ACC112 (cell line): ENCODE results near the gene MYOCD.

ENCODE experiments used
- H2AFZ ChIP-seq: fragments of 200-600 bp; sonication (generic); one replicate; pipeline ENCODE4 v1.6.0; 2017; ENCODE audit warnings: antibody characterized with exemption, low read length; ENCODE audit not compliant: unreplicated experiment
- H3K27ac ChIP-seq: fragments of 200-600 bp; sonication (generic); 2 replicates; pipeline ENCODE4 v1.5.1; 2014; ENCODE audit warnings: low read depth, mild to moderate bottlenecking, antibody characterized with exemption, low read length, moderate library complexity
- H3K27me3 ChIP-seq: fragments of 200-600 bp; sonication (generic); 2 replicates; pipeline ENCODE4 v1.6.1; 2014; ENCODE audit warnings: mild to moderate bottlenecking, antibody characterized with exemption, low read length, moderate library complexity, mixed read lengths; ENCODE audit not compliant: insufficient read depth
- H3K36me3 ChIP-seq: fragments of 200-600 bp; sonication (generic); 2 replicates; pipeline ENCODE4 v1.6.1; 2016; ENCODE audit warnings: mild to moderate bottlenecking, antibody characterized with exemption, low read length, moderate library complexity, mixed read lengths; ENCODE audit not compliant: insufficient read depth
- H3K4me1 ChIP-seq: fragments of 200-600 bp; sonication (generic); one replicate; pipeline ENCODE4 v1.6.1; 2016; ENCODE audit warnings: low read length, mixed read lengths; ENCODE audit not compliant: insufficient read depth, unreplicated experiment, control insufficient read depth
- H3K4me3 ChIP-seq: fragments of 200-600 bp; sonication (generic); 2 replicates; pipeline ENCODE4 v1.5.1; 2014; ENCODE audit warnings: mild to moderate bottlenecking, low read depth, low read length
- H3K79me2 ChIP-seq: fragments of 200-600 bp; sonication (generic); one replicate; pipeline ENCODE4 v1.6.0; 2016; ENCODE audit warnings: low read length; ENCODE audit not compliant: control insufficient read depth, unreplicated experiment, insufficient read depth

The MYOCD gene

GRCh38 chr17:12643822-12644221, 21.9 kb upstream of the MYOCD start:
- Histone ChIP-seq H2AFZ (no peak overlapping the region), H3K36me3 (no peaks in the 10 kb centered on the region), H3K4me3 (no peak overlapping the region), H3K27me3 (0 out of 2 replicates have a peak, but pooled peaks cover 3% of the 10 kb centered on the region), H3K4me1 (no peaks in the 10 kb centered on the region), H3K27ac (no peak overlapping the region), H3K79me2 (no peaks in the 10 kb centered on the region)

GRCh38 chr17:12644623-12645022, 21.1 kb upstream of the MYOCD start:
- Histone ChIP-seq H3K36me3 (no peaks in the 10 kb centered on the region), H2AFZ (no peak overlapping the region), H3K27ac (no peak overlapping the region), H3K27me3 (peaks cover 3% of the 10 kb centered on the region; the same call in 1 of the 2 replicates), H3K4me3 (no peak overlapping the region), H3K4me1 (no peaks in the 10 kb centered on the region), H3K79me2 (no peaks in the 10 kb centered on the region)

- Histone ChIP-seq H3K36me3 (no peaks in the 10 kb centered on the region), H3K4me1 (no peaks in the 10 kb centered on the region), H3K79me2 (no peaks in the 10 kb centered on the region), H2AFZ (no peak overlapping the region), H3K4me3 (no peak overlapping the region), H3K27ac (no peak overlapping the region), H3K27me3 (peaks cover 12% of the 10 kb centered on the region; the same call in 1 of the 2 replicates)
Observed at GRCh38 chr17:12646761-12647422, 18.8 kb upstream of the MYOCD start.

GRCh38 chr17:12648498-12648897, 17.2 kb upstream of the MYOCD start:
- H3K27me3 ChIP-seq = peaks cover 12% of the 10 kb centered on the region; the same call in 1 of the 2 replicates
- H3K79me2 ChIP-seq = no peaks in the 10 kb centered on the region
- H3K4me3 ChIP-seq = no peak overlapping the region
- H3K4me1 ChIP-seq = no peaks in the 10 kb centered on the region
- H3K36me3 ChIP-seq = no peaks in the 10 kb centered on the region
- no peak overlapping the region for H3K27ac ChIP-seq
- no peak overlapping the region for H2AFZ ChIP-seq

GRCh38 chr17:12655936-12656335, 9.8 kb upstream of the MYOCD start:
- Histone ChIP-seq H2AFZ (no peak overlapping the region), H3K4me1 (no peaks in the 10 kb centered on the region), H3K27me3 (no peaks in the 10 kb centered on the region), H3K36me3 (no peaks in the 10 kb centered on the region), H3K79me2 (no peaks in the 10 kb centered on the region), H3K4me3 (no peak overlapping the region), H3K27ac (no peak overlapping the region)

- H2AFZ ChIP-seq = no peak overlapping the region
Observed at GRCh38 chr17:12656354-12656753, 9.3 kb upstream of the MYOCD start.

GRCh38 chr17:12659500-12659899, 6.2 kb upstream of the MYOCD start:
- no peak overlapping the region for H2AFZ ChIP-seq
- no peaks in the 10 kb centered on the region for H3K79me2 ChIP-seq
- no peak overlapping the region for H3K27ac ChIP-seq
- H3K27me3 ChIP-seq = peaks cover 8% of the 10 kb centered on the region; the same call in 1 of the 2 replicates
- no peaks in the 10 kb centered on the region for H3K4me1 ChIP-seq
- no peak overlapping the region for H3K4me3 ChIP-seq
- no peaks in the 10 kb centered on the region for H3K36me3 ChIP-seq

More at GRCh38 chr17:12656354-12656753, 9.3 kb upstream of the MYOCD start:
- Histone ChIP-seq H3K36me3 (no peaks in the 10 kb centered on the region), H3K4me1 (no peaks in the 10 kb centered on the region), H3K27ac (no peak overlapping the region), H3K4me3 (no peak overlapping the region), H3K79me2 (no peaks in the 10 kb centered on the region), H3K27me3 (no peaks in the 10 kb centered on the region)

GRCh38 chr17:12664252-12664651, 1.4 kb upstream of the MYOCD start:
- Histone ChIP-seq H2AFZ (no peak overlapping the region), H3K27ac (no peak overlapping the region), H3K4me3 (no peak overlapping the region), H3K79me2 (no peaks in the 10 kb centered on the region), H3K4me1 (no peaks in the 10 kb centered on the region), H3K36me3 (no peaks in the 10 kb centered on the region), H3K27me3 (peaks cover 35% of the 10 kb centered on the region)

GRCh38 chr17:12664894-12665262, 812 bp upstream of the MYOCD start:
- Histone ChIP-seq H3K36me3 (no peaks in the 10 kb centered on the region), H2AFZ (peak overlapping the region; percentile 72), H3K4me3 (peak overlapping the region; percentile 79), H3K27ac (no peak overlapping the region), H3K4me1 (no peaks in the 10 kb centered on the region), H3K79me2 (no peaks in the 10 kb centered on the region), H3K27me3 (peaks cover 35% of the 10 kb centered on the region)

GRCh38 chr17:12666718-12667117, 1.0 kb downstream of the MYOCD start:
- Histone ChIP-seq H3K27me3 (peaks cover 35% of the 10 kb centered on the region), H3K4me3 (no peak overlapping the region), H3K4me1 (no peaks in the 10 kb centered on the region), H3K36me3 (no peaks in the 10 kb centered on the region), H2AFZ (no peak overlapping the region), H3K79me2 (no peaks in the 10 kb centered on the region), H3K27ac (no peak overlapping the region)

GRCh38 chr17:12667299-12667958, 1.7 kb downstream of the MYOCD start:
- Histone ChIP-seq H3K36me3 (no peaks in the 10 kb centered on the region), H3K27ac (no peak overlapping the region), H3K4me3 (no peak overlapping the region), H3K27me3 (peaks cover 35% of the 10 kb centered on the region), H3K4me1 (no peaks in the 10 kb centered on the region), H2AFZ (no peak overlapping the region), H3K79me2 (no peaks in the 10 kb centered on the region)
